ENCODE results near the gene TRABD2B. TPM values are rescaled to one million over a fixed set of nuclear protein-coding genes. Genes with fewer than 3 reads are reported as not detected.

Gene TRABD2B
- total RNA-seq, 4 donors from 2014 or later = 0.35 to 2.5 (median 0.88) TPM

DNA sequence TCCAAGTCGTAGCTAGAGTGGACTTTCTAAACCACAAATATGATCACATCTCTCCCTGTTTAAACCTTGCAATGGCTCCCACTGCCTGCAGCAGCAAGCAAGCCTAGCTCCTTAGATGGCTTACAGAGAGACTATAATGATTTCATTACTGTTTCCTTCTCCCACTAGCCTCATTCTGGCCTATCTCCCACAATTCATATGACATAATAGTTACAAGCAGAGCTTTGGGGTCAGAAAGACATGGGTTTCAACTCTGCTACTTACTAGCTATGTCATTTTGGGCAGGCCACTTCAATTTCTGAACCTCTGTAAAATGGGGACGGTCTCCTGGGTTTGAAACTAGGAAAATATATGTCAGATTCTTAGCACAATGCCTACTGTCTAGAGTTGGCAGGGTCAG is 143.3 kb downstream of the TRABD2B start:
- peaks cover 0 to 6% (median 0%) of the 10 kb centered on the region in 4 donors for H3K4me1 ChIP-seq
- no peaks in the 10 kb centered on the region for H3K36me3 ChIP-seq
- no peaks in the 10 kb centered on the region for H3K9me3 ChIP-seq
- TF ChIP-seq, protein P1, sequence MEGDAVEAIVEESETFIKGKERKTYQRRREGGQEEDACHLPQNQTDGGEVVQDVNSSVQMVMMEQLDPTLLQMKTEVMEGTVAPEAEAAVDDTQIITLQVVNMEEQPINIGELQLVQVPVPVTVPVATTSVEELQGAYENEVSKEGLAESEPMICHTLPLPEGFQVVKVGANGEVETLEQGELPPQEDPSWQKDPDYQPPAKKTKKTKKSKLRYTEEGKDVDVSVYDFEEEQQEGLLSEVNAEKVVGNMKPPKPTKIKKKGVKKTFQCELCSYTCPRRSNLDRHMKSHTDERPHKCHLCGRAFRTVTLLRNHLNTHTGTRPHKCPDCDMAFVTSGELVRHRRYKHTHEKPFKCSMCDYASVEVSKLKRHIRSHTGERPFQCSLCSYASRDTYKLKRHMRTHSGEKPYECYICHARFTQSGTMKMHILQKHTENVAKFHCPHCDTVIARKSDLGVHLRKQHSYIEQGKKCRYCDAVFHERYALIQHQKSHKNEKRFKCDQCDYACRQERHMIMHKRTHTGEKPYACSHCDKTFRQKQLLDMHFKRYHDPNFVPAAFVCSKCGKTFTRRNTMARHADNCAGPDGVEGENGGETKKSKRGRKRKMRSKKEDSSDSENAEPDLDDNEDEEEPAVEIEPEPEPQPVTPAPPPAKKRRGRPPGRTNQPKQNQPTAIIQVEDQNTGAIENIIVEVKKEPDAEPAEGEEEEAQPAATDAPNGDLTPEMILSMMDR (IDR thresholded peaks at IDR 0.05) = no peak
- TF ChIP-seq POLR2A (IDR thresholded peaks at IDR 0.05) = no peak
- no peak overlapping the region for H3K27ac ChIP-seq
- no peak for DNase-seq
- H3K27me3 ChIP-seq = no peaks in the 10 kb centered on the region
- H3K4me3 ChIP-seq = no peak overlapping the region

DNA sequence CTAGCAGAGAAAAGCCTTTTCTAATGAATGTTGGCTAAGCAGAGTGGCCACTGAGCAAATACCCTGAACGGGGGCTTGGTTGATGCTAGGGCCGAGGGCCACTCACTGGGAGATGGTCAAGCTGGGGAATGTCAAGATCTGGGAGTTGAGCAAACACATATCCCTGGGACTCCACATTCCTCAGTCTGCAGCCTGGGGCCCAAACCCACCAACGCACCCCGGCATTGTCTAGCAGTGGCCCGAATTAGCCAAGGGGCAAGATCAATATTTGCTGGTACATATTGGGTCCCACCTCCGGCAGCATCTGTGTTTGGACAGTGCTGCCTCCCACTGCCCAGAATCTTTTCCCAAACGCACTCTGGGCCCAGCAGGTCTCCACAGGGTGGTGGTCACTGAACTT is 144.1 kb downstream of the TRABD2B start:
- DNase-seq = peak in 1 of 3 donors; percentile 22
- TF ChIP-seq POLR2A (IDR thresholded peaks at IDR 0.05) = no peak
- TF ChIP-seq, protein P1 (IDR thresholded peaks at IDR 0.05) = no peak
- Histone ChIP-seq H3K4me3 (no peak overlapping the region), H3K36me3 (no peaks in the 10 kb centered on the region), H3K27ac (no peak overlapping the region), H3K9me3 (no peaks in the 10 kb centered on the region), H3K4me1 (peaks cover 0 to 6% (median 0%) of the 10 kb centered on the region in 4 donors), H3K27me3 (no peaks in the 10 kb centered on the region)

DNA sequence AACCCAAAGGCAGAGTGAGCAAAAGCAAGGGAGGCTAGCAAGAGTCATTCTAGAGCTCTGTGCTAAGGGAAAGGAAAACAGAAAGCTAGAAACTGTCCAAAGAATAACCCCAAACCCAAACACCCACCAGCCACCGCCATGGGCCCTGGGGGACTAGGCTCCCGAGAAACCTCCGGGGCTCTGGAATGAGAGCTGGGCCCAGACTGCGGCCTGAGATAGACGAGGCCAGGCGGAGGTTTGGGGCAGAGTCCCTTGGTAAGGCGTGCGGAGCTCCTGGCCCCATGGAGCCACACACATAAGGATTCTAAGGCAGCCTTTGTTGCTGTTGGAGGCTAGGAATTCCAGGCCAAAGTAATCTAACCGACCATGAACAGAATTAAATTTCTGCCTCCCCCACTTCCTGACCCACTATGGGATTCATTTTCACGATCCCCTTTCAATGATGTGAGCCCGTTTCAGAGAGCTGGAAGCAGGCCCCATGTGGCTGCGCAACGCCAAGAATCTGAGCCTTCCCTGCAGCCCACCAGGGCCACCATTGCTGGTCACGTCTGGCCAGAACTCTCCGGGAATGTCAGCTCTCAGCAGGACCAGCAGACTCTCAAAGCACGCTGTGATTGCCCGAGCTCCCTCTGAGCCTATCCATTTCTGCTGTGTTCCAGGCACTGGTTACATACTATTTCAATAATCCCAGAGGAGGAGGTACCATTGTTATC is 145.0 kb downstream of the TRABD2B start:
- no peaks in the 10 kb centered on the region for H3K36me3 ChIP-seq
- TF ChIP-seq, protein P1 (IDR thresholded peaks at IDR 0.05) = no peak
- no peak for TF ChIP-seq POLR2A (IDR thresholded peaks at IDR 0.05)
- peaks cover 0 to 6% (median 0%) of the 10 kb centered on the region in 4 donors for H3K4me1 ChIP-seq
- H3K9me3 ChIP-seq = no peaks in the 10 kb centered on the region
- H3K4me3 ChIP-seq = no peak overlapping the region
- H3K27me3 ChIP-seq = no peaks in the 10 kb centered on the region
- H3K27ac ChIP-seq = no peak overlapping the region
- DNase-seq = peak in 1 of 3 donors; percentile 17

DNA sequence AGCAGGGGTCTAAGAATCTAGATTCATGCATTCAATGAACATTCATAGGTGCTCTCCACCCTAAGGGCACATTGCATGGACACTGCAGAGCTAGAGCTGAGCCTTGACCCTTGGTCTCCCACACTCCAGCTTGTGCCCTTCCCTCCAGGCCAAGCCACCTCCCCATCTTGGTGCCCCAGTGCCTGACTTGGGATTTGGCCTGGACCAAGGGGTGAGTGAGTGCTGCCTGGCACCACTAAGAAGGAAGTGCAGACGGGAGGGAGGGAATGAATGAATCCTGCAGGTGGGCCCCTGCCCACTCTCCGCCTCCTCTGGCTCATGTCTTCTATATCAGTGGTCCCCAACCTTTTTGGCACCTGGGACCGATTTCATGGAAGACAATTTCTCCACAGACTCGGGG is 146.7 kb downstream of the TRABD2B start:
- H3K9me3 ChIP-seq = no peaks in the 10 kb centered on the region
- H3K27me3 ChIP-seq = no peaks in the 10 kb centered on the region
- TF ChIP-seq, protein P1 (IDR thresholded peaks at IDR 0.05) = no peak
- TF ChIP-seq POLR2A (IDR thresholded peaks at IDR 0.05) = no peak
- no peaks in the 10 kb centered on the region for H3K36me3 ChIP-seq
- no peak overlapping the region for H3K4me3 ChIP-seq
- peaks cover 0 to 6% (median 0%) of the 10 kb centered on the region in 4 donors for H3K4me1 ChIP-seq
- no peak overlapping the region for H3K27ac ChIP-seq
- DNase-seq = peak in 1 of 3 donors; percentile 37

DNA sequence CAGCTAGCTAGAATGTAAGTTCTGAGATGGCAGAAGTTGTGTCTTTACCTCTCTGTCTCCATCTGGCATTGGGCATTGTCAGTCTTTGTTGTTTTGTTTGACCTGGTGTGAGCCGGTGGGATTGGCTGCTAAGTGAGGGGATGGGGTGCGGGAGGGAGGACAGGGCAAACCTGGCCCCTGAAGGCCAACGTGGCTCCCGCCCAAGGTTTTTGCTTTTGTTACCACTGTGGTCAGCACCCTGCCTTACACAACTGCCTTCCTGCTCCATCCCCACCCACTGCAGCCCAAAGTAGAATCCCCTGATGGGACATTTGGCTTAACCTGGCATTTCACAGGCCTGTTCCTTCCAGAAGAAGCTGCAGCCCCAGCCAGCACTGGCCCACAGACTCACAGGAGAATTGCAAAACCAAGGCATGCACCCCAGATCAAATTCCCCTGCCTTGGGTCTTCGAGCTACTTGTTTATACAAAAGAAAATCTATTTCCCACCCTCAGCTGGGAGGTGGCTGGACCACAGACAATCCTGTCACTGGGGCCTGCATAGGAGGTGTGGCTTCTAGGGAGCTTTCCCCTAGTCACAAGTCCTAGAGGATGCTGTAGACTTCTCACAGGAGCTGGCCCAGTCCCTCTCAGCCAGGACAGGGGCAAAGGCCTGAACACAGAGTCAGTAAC is 147.5 kb downstream of the TRABD2B start:
- Histone ChIP-seq H3K36me3 (no peaks in the 10 kb centered on the region), H3K4me3 (no peak overlapping the region), H3K9me3 (no peaks in the 10 kb centered on the region), H3K27me3 (no peaks in the 10 kb centered on the region), H3K27ac (no peak overlapping the region), H3K4me1 (peaks cover 0 to 6% (median 0%) of the 10 kb centered on the region in 4 donors)
- DNase-seq = peak in 1 of 3 donors; percentile 35
- TF ChIP-seq POLR2A (IDR thresholded peaks at IDR 0.05) = no peak
- TF ChIP-seq, protein P1 (IDR thresholded peaks at IDR 0.05) = no peak
